ENCODE data around the gene RNF157.

RNF157 gene

GRCh38 chr17:76131692-76132573 is 108.4 kb downstream of the RNF157 start:
- TF ChIP-seq CTCF (IDR thresholded peaks at IDR 0.05; ENCODE audit: insufficient read depth, missing control alignments): no peak
- DNase-seq (ENCODE audit: insufficient read length, low spot score): no peak
- no peak for FAIRE-seq

- no peak for FAIRE-seq
- no peak for TF ChIP-seq CTCF (IDR thresholded peaks at IDR 0.05; ENCODE audit: insufficient read depth, missing control alignments)
- no peak for DNase-seq (ENCODE audit: insufficient read length, low spot score)
Observed at GRCh38 chr17:76131051-76131691, 109.1 kb downstream of the RNF157 start.

- FAIRE-seq (no peak), DNase-seq (ENCODE audit: insufficient read length, low spot score) (no peak)
- no peak for TF ChIP-seq CTCF (IDR thresholded peaks at IDR 0.05; ENCODE audit: insufficient read depth, missing control alignments)
Observed at GRCh38 chr17:76130473-76130872, 109.8 kb downstream of the RNF157 start.

- no peak for FAIRE-seq
Observed at GRCh38 chr17:76125922-76126321, 114.4 kb downstream of the RNF157 start.

GRCh38 chr17:76125391-76125675 is 115.0 kb downstream of the RNF157 start:
- DNase-seq (ENCODE audit: insufficient read length, low spot score) (no peak), FAIRE-seq (no peak)
- TF ChIP-seq CTCF (IDR thresholded peaks at IDR 0.05; ENCODE audit: insufficient read depth, missing control alignments): no peak

More at GRCh38 chr17:76125922-76126321, 114.4 kb downstream of the RNF157 start:
- no peak for TF ChIP-seq CTCF (IDR thresholded peaks at IDR 0.05; ENCODE audit: insufficient read depth, missing control alignments)
- no peak for DNase-seq (ENCODE audit: insufficient read length, low spot score)

- FAIRE-seq (no peak), DNase-seq (ENCODE audit: insufficient read length, low spot score) (peak; percentile 37)
- peak; percentile 27 for TF ChIP-seq CTCF (IDR thresholded peaks at IDR 0.05; ENCODE audit: insufficient read depth, missing control alignments)
Observed at GRCh38 chr17:76124582-76125390, 115.5 kb downstream of the RNF157 start.
